ENCODE results near the gene SLC13A4. TPM values are rescaled to one million over a fixed set of nuclear protein-coding genes. Genes with fewer than 3 reads are reported as not detected.

The SLC13A4 gene
- total and polyA plus RNA-seq, 4 donors: 0.01 to 0.17 (median 0.10) TPM

DNA sequence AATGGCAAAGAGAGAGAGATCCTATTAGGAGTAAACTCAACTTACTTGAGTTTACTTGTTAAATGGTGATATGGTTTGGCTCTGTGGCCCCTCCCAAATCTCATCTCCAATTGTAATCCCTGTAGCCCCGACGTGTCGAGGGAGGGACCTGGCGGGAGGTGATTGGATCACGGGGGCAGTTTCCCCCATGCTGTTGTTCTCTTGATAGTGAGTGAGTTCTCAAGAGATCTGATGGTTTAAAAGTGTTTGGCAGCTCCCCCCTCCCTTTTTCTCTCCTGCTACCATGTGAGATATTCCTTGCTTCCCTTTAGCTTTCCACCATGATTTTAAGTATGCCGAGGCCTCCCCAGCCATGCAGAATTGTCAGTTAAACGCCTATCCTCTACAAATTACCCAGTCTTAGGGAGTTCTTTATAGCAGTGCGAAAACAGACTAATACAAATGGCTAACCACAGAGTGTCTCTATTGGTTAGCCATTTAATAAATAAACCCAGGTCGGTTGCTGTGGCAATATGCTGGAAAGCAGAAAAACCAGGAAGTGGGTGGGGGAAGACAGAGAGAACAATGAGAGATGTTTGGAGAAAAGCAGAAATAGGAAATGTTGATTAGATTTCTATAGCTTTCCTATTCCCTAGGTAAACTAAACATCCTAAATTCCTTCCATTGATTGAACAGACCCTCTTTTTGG is 68.7 kb downstream of the SLC13A4 start:
- Histone ChIP-seq H3K27me3 (ENCODE audit: control insufficient read depth in 4 of 4, insufficient read depth in 4 of 4, low read length in 3 of 4) (no peaks in the 10 kb centered on the region), H3K4me3 (ENCODE audit: low read depth in 1 of 3, low read length in 3 of 3) (no peak overlapping the region), H3K9me3 (ENCODE audit: control insufficient read depth in 4 of 4, low read length in 3 of 4) (no peaks in the 10 kb centered on the region), H3K9ac (ENCODE audit: low read depth in 1 of 2, low read length in 2 of 2) (no peak overlapping the region), H3K36me3 (ENCODE audit: control insufficient read depth in 4 of 4, insufficient read depth in 3 of 4, low read depth in 1 of 4, low read length in 3 of 4) (no peaks in the 10 kb centered on the region), H3K4me1 (ENCODE audit: control insufficient read depth in 4 of 4, insufficient read depth in 4 of 4, low read length in 3 of 4) (peaks cover 3 to 11% (median 7%) of the 10 kb centered on the region in 4 donors), H3K27ac (ENCODE audit: low read depth in 1 of 2, low read length in 2 of 2) (no peak overlapping the region)
- DNase-seq (ENCODE audit: low spot score): no peak
- WGBS: 74% methylated on average over 9 of the region's 9 CpGs
- TF ChIP-seq GABPA (IDR thresholded peaks at IDR 0.05 in 1 of 2, conservative IDR thresholded peaks at IDR 0.05 in 1 of 2) (no peak), HNF4G (IDR thresholded peaks at IDR 0.05) (no peak), RAD21 (IDR thresholded peaks at IDR 0.05) (no peak), YY1 (IDR thresholded peaks at IDR 0.05) (no peak), JUND (IDR thresholded peaks at IDR 0.05) (no peak), RXRA (IDR thresholded peaks at IDR 0.05) (no peak), NR2F2 (IDR thresholded peaks at IDR 0.05) (no peak), FOXA2 (IDR thresholded peaks at IDR 0.05) (no peak), EGR1 (IDR thresholded peaks at IDR 0.05; ENCODE audit: low read depth in 2 of 2) (no peak), FOXA1 (IDR thresholded peaks at IDR 0.05) (no peak), TAF1 (conservative IDR thresholded peaks at IDR 0.05) (no peak)
- TF ChIP-seq, protein P1, sequence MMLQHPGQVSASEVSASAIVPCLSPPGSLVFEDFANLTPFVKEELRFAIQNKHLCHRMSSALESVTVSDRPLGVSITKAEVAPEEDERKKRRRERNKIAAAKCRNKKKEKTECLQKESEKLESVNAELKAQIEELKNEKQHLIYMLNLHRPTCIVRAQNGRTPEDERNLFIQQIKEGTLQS (IDR thresholded peaks at IDR 0.05): no peak
- TF ChIP-seq, protein P2, sequence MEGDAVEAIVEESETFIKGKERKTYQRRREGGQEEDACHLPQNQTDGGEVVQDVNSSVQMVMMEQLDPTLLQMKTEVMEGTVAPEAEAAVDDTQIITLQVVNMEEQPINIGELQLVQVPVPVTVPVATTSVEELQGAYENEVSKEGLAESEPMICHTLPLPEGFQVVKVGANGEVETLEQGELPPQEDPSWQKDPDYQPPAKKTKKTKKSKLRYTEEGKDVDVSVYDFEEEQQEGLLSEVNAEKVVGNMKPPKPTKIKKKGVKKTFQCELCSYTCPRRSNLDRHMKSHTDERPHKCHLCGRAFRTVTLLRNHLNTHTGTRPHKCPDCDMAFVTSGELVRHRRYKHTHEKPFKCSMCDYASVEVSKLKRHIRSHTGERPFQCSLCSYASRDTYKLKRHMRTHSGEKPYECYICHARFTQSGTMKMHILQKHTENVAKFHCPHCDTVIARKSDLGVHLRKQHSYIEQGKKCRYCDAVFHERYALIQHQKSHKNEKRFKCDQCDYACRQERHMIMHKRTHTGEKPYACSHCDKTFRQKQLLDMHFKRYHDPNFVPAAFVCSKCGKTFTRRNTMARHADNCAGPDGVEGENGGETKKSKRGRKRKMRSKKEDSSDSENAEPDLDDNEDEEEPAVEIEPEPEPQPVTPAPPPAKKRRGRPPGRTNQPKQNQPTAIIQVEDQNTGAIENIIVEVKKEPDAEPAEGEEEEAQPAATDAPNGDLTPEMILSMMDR (IDR thresholded peaks at IDR 0.05; ENCODE audit: low read depth, low read length, missing input control): no peak
- TF ChIP-seq, protein P3, sequence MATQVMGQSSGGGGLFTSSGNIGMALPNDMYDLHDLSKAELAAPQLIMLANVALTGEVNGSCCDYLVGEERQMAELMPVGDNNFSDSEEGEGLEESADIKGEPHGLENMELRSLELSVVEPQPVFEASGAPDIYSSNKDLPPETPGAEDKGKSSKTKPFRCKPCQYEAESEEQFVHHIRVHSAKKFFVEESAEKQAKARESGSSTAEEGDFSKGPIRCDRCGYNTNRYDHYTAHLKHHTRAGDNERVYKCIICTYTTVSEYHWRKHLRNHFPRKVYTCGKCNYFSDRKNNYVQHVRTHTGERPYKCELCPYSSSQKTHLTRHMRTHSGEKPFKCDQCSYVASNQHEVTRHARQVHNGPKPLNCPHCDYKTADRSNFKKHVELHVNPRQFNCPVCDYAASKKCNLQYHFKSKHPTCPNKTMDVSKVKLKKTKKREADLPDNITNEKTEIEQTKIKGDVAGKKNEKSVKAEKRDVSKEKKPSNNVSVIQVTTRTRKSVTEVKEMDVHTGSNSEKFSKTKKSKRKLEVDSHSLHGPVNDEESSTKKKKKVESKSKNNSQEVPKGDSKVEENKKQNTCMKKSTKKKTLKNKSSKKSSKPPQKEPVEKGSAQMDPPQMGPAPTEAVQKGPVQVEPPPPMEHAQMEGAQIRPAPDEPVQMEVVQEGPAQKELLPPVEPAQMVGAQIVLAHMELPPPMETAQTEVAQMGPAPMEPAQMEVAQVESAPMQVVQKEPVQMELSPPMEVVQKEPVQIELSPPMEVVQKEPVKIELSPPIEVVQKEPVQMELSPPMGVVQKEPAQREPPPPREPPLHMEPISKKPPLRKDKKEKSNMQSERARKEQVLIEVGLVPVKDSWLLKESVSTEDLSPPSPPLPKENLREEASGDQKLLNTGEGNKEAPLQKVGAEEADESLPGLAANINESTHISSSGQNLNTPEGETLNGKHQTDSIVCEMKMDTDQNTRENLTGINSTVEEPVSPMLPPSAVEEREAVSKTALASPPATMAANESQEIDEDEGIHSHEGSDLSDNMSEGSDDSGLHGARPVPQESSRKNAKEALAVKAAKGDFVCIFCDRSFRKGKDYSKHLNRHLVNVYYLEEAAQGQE (IDR thresholded peaks at IDR 0.05): no peak
- TF ChIP-seq, protein P4, sequence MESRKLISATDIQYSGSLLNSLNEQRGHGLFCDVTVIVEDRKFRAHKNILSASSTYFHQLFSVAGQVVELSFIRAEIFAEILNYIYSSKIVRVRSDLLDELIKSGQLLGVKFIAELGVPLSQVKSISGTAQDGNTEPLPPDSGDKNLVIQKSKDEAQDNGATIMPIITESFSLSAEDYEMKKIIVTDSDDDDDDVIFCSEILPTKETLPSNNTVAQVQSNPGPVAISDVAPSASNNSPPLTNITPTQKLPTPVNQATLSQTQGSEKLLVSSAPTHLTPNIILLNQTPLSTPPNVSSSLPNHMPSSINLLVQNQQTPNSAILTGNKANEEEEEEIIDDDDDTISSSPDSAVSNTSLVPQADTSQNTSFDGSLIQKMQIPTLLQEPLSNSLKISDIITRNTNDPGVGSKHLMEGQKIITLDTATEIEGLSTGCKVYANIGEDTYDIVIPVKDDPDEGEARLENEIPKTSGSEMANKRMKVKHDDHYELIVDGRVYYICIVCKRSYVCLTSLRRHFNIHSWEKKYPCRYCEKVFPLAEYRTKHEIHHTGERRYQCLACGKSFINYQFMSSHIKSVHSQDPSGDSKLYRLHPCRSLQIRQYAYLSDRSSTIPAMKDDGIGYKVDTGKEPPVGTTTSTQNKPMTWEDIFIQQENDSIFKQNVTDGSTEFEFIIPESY (IDR thresholded peaks at IDR 0.05): no peak
- TF ChIP-seq, protein P5, sequence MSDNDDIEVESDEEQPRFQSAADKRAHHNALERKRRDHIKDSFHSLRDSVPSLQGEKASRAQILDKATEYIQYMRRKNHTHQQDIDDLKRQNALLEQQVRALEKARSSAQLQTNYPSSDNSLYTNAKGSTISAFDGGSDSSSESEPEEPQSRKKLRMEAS (IDR thresholded peaks at IDR 0.05): no peak

All from liver (tissue), 9 donors.